Occipital lobe (tissue), 2 donors: ENCODE data around the gene CCDC121. TPM values are rescaled to one million over a fixed set of nuclear protein-coding genes. Genes with fewer than 3 reads are reported as not detected.
"Not testable (repeated sequence)": the region's sequence is repeated elsewhere in the genome, so short reads cannot be mapped to it uniquely, and the experiment has no call there.

Experiments used
- DNase-seq: peaks from one replicate; lab custom pipeline; 2025; lab: John Stamatoyannopoulos, UW
- total RNA-seq: library from RNA; depleted of rRNA; stranded (reverse); fragments of >200 nt; gene quantifications from one replicate; pipeline ENCODE4 v1.2.3, GENCODE V29; 2014

The CCDC121 gene
- total RNA-seq, 1 donor from 2014 or later: 5.9 TPM

DNA sequence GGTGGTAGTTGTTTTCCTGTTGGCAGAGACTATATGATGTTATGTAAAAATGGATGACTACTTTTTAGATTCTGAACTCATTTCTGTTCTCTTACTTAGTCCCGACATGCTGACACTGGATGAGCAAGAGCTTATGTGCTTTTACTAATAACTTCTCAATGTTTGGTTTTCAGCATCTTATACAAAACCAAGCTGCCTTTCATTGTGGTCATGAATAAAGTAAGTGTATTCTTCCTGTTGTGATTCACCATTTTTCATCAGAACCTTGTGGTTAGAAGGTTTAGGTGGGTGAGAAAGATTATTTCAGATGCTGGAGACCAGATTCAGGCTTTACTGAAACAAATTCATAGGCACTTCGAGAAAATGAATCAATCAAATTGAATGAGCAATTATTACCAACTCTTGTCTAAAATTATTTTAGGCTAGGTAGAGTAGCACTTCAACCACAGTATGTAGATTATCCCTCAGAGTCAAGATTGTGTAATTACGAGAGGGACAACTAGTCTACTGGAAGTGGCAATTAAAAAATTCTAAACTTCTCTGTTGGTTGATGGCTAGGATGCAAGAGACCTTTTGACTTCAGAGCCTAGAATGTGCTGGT is 9.3 kb upstream of the CCDC121 start:
- DNase-seq: no peak

DNA sequence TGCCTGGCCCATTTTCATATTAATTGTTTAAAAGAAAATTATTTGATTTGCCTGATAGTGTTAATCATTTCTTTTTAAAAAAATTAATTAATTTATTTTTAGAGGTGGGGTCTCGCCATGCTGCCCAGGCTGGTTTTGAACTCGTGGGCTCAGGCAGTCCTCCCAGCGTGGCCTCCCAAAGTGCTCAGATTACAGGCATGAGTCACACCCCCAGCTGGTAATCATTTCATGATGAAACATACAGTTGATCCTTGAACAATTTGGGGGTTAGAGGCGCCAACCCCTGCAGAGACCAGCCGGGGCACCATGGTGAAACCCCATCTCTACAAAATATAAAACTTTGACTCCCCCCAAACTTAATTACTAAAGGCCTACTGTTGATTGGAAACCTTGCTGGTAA is 8.0 kb upstream of the CCDC121 start:
- DNase-seq: no peak

DNA sequence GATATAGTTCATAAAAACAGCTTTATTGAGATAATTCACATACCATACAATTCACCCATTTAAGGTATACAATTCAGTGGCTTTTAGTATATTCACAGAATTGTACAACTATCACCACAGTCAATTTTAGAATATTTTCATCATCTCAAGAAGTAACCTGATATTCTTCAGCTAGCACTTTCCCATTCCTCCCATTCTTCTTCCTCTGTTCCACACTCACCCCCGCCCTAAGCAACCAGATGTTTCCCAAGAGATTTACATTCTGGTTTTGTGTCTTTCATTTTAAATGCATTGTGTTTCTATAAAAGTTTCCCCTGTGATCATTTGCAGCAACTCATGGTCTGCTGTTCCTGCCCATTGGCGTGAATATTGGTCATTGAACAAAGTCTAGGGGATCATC is 5.5 kb upstream of the CCDC121 start:
- no peak for DNase-seq

DNA sequence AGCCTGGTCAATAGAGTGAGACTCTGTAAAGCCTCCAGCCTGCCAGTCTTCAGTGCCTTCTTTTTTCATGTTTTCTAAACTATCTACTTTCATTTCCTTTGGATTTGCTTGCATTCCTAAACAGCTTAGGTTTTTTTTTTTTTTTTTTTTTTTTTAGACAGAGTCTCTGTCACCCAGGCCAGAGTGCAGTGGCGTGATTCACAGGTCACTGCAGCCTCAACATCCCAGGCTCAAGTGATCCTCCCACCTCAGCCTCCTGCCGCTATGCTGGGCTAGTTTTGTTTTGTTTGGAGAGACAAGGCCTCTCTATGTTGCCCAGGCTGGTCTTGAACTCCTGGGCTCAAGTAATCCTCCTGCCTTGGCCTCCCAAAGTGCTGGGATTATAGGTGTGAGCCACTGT is 1.4 kb upstream of the CCDC121 start:
- DNase-seq: not testable (repeated sequence)

DNA sequence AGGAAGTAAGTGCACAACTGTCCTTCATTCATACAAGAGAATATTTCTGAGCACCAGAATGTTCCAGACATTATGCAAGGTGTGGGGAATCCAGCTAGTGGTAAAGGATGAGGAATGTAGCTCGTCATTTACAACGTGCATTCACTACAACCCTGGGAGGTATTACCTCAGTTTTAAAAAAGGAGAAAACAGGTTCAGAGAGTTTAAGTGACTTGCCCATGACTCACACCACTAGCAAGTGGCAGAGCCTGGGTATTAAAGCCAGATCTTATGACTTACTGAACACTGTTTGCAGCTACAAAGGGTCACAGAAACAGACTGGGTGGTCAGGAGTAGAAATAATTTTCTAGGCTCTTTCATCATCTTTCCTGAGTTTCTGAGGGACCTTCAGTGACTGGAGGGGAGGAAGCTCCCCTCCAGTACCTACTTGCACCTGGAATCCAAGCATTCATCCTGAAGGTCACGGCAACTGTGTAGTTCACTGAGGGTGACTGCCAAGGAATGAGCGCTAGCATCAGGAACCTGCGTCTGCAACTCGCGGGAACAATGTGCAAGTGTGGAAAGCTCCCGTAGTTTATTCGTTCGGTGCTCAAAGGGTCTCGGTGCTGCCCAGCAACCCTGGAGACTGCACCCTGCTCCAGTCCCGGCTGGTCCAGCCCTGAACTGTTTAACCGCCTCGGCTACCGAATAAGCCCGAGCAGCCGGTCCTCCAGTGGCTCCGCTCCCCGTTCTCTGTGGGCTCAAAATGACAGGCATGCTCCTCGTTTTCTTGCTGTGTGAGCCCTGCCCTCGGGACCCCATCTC is 647 bp downstream of the CCDC121 start:
- DNase-seq: no peak

DNA sequence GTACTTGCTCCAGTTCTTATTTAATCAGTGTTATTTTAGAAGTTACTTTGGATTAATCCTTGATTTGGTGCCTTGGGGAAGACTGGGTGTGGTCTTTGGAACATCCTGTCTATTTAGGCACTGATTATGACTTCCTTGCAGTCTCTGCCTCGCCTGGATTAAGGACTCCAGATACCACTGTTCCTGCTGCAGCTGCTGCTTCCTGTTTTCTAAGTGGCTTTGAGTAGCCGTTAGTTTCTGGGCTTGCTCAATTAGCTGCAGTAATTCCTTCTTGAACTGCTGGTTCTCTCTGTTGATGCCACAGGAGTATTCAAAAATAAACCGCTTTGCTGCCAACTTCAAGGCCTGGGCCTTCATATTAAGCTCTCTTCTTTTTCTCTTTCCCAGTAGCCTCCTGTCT is 1.9 kb downstream of the CCDC121 start:
- DNase-seq: not testable (repeated sequence)

DNA sequence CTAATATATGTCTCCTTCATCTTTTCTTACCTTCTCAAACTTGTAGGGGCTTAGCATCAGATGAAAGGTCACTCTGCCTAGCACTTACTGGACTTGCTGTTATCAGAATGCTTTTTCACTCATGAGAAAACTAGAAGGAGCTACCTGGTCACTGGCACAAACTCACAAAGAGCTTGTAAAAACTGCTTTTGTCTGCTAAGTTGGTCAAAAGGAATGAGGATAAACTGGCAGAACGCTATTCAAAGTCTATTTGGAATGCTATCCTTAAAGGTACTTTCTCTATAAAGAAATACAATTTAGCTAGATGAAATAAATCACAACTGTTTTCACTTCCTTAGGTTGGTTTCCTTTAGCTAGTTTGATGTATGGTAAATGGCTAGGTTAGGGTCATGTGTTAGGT is 2.5 kb downstream of the CCDC121 start:
- not testable (repeated sequence) for DNase-seq

DNA sequence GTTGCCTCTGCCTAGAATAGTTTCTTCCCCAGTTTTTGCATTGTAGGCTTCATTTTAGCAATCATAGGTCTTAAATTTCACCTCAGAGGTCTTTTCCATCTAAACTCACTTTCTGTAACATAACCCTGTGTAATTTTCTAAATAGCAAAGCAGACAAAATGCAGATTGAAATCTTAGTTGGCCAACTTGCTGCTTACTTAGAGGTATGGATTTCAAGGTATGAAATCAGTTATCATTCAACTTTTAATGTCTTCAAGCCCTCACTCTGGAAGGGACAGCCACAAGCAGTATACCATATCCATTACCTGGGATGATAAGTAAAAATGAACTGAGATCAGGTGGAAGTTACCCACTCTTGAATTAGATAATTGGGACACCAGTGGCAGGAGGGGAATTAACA is 3.9 kb downstream of the CCDC121 start:
- DNase-seq: no peak

DNA sequence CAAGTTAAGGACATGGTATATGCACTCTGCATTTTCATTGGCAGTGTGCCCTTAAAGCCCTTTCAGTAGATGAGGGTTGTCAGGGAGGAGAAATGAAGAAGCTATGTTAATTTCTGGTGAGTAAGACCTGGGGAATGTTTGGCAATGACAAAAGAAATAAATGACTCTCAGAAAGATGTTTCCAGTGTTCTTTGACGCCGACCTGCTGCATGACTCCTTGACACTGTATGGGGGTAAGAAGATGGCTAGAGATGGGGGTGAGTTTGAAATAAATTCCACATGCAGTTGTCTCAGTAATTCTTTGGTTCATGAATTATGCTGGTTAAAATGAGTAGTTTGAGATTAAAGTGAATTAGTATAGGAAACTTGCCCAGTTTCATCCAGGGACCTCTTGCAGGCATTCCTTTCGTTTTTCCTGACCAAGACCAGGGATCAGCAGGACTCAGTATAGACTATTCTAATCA is 5.9 kb downstream of the CCDC121 start:
- DNase-seq: no peak

DNA sequence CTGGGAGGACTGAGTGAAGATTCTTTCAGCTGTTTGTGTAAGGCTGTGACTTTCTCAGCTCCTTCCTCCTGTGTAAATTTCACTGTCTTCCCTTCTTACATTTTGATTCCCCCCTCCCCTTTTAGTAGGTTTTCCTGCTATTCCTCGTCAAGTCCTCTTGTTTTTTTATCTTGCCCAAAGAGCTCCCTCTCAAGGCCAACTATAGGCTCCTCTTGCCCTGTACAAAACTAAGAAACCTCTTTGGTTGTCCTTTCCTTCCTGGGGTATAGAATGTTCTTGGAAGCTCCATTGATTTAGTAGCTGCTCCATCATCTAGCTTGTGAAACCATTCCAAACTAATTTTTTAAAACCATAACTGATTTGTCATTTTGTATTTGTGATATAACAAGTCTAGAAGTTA is 7.3 kb downstream of the CCDC121 start:
- no peak for DNase-seq

DNA sequence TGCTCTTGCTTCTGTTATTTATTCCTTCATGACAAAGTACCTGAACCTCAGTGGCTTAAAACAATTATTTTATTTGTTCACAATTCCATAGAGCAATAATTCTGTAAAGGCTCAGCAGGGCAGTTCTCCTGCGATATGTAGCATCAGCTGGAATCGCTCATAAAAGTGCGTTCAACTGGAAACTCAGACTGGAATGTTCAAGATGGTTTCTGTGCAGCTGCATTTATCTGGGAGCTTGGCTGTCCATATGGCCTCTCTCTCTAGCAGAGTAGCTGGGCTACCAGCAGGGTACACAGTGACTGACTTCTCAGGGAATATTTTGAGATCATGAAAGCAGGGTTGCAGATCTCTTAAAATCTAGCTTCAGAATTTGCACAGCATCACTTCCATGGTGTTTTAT is 13.5 kb downstream of the CCDC121 start:
- DNase-seq: no peak

DNA sequence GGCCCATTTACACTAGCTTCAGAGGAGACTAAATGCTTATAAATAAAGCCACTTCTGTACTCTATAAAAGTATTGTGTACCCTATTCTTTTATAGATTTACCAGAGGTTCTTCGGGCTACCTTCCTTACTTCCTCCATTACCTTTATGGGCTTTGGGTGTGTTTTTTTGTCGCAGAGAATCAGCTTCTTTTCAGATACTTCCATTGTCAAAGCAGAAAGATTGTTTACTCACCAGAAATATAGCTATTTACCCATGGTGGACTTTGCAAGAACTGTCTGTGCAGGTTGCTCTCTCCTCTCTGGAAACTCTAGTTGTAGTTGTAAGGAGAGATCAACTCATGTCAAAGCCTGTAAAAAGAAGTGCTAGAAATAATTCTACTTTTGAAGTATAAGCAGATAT is 14.8 kb downstream of the CCDC121 start:
- no peak for DNase-seq

DNA sequence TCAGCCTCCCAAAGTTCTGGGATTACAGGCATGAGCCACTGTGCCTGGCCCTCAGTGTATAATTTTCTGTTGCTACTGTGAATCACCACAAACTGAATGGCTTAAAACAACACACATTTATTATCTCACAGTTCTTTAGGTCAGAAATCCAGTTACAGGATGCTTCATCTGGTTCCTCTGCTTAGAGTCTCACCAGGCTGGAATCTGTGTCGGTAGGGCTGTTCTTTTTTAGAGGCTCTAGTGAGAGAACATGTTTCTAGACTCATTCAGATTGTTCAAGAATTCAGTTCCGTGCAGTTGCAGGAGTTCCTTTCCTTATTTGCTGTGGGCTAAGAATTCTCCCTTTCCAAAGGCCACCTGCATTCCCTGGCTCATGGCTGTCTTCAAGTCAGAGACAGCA is 22.2 kb downstream of the CCDC121 start:
- no peak for DNase-seq

DNA sequence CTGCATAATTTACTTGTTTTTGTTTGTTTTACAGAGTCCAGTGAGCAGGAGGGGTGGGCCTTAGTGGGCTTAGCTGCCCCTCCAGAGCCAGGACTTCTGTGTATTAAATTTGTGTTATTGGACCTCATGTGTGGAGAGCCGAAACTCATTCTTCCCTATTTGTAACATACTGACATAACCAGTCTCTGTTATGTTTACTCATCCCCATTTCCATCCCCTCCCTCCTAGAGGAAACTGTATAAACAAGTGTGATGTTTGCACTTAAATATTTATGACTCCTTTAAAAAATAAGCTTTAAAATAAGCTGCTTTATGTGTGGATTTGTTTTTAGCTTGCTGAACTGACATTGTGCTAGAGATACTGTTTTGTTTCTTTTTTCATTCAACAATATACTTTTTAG is 32.2 kb downstream of the CCDC121 start:
- DNase-seq: no peak

DNA sequence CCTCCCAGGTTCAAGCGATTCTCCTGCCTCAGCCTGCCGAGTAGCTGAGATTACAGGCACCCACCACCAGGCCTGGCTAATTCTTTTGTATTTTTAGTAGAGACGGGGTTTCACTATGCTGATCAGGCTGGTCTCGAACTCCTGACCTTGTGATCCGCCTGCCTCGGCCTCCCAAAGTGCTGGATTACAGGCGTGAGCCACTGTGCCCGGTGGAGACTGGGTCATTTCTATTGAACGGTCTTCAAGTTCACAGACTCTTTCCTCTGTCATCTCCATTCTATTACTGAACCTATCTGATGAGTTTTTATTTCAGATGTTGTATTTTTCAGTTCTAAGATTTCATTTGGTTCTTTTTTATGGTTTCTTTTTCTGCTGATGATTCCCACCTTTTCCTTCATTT is 33.4 kb downstream of the CCDC121 start:
- not testable (repeated sequence) for DNase-seq

DNA sequence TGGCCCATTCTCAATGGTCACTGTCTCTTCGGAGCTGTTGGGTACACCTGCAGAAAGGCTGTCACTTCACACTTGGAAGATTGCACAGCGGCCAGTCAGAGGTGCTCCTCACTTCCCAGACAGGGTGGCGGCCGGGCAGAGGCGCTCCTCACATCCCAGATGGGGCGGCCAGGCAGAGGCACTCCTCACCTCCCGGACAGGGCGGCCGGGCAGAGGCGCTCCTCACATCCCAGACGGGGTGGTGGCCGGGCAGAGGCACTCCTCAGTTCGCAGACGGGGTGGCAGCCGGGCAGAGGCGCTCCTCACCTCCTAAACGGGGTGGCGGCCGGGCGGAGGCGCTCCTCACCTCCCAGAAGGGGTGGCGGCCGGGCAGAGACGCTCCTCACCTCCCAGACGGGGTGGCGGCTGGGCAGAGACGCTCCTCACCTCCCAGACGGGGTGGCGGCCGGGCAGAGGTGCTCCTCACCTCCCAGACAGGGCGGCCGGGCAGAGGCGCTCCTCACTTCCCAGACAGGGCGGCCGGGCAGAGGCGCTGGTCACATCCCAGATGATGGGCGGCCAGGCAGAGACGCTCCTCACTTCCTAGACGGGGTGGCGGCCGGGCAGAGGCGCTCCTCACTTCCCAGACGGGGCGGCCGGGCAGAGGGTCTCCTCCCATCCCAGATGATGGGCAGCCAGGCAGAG is 34.6 kb downstream of the CCDC121 start:
- DNase-seq: not testable (repeated sequence)

DNA sequence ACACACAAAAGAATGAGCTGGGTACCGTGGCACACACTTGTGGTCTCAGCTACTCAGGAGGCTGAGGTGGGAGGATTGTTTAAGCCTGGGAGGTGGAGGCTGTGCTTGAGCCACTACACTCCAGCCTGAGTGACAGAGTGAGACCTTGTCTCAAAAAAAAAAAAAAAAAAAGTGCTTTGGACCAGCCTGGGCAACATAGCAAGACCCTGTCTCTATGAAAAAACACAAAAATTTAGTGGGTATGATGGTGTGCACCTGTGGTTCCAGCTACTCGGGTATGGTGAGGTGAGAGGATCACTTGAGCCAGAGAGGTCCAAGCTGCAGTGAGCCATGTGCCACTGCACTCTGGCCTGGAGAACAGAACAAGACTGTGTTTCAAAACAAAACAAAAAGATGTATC is 35.6 kb downstream of the CCDC121 start:
- DNase-seq: no peak

DNA sequence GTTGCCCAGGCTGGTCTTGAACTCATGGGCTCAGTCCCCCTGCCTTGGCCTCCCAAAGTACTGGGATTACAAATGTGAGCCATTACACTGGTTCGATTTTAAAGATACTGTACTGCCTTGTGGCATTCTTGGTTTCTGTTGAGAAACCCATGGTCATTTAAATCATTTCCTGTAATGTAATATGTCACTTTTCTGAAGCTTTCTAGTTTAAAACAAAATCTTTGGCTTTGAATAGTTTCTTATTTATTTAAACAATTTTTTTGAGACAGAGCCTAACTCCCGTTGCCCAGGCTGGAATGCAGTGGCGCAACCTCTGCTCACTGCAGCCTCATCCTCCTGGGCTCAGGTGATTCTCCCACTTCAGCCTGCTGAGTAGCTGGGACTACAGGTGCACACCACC is 37.1 kb downstream of the CCDC121 start:
- DNase-seq: no peak

DNA sequence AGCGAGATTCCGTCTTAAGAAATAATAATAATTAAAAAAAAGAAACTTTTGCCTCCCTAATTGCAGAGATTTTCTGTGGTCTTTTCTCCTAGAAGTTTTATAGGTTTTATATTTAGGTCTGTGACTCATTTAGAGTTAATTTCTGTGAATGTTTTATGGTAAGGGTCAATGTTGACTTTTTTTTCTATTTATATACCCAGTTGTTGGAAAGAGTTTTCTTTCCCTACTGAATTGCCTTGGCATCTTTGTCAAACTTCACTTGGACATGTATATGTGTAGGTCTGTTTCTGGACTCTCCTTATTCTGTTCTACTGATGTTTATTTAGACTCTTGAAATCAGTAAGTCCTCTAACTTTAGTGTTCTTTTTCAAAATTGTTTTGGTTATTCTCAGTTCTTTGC is 40.5 kb downstream of the CCDC121 start:
- no peak for DNase-seq

DNA sequence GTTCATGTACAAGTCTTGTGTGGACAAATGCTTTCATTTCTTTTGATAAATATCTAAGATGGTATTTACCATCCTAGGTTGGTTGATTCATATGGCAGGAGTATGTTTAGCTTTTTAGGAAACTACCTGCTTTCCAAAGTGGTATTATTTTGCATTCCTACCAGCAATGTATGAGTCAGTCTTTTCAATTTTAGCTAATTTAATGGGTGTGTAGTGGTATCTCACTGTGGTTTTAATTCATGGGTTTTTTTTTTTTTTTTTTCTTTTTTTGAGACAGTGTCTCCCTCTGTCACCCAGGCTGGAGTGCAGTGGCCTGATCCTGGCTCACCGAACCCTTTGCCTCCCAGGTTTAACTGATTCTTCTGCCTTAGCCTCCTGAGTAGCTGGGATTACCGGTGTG is 41.8 kb downstream of the CCDC121 start:
- no peak for DNase-seq

DNA sequence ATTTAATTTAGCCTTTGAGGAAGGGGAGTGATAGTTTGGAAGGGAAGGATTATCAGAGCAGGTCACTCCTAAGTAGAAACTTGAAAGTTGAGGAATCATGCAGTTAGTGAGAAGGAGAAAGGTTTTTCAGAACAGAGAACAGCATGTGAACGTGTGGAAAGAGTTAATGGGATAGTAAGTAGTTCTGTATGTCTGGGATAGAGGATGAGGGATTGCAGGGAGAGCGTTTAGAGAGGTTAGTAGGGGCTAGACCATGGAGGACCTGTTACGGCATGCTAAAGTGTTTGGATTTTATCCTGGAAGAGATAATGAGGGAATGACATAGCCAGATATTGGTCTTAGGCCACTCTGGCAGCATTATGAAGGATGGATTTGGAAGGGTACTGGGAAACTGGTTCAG is 44.2 kb downstream of the CCDC121 start:
- DNase-seq: no peak

DNA sequence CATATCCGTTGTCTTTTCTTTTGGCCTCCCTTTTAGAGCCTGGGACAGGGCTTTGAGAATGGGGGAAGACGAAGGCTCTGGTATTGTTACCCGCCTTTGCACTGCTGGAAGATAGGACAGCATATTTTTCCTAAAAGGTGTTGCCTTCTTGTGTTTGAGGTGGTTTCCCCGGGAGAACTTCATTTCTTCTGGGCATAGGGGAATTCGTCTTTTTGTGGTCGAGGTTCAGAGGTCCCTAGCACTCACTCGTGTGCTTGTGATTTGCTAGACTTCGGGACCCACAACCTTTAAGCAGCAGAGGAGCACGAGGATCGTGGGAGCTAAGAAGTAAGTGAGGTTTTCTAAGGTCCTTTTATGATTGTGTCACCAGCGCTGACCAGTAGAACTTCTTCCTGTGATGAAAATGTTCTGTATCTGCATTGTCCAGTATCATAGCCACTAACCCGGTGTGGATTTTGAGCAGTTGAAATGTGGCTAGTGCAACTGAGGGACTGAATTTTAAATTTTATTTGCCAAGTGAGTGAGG is 45.4 kb downstream of the CCDC121 start:
- DNase-seq: no peak
